HPDE6-E6E7 (cell line): ENCODE measurements around the gene SETBP1.

Source experiments
- DNase-seq: peaks from one replicate; pipeline ENCODE4 v3.0.0; 2011; ENCODE audit warnings: missing footprints; ENCODE audit errors: extremely low spot score

Gene SETBP1

GRCh38 chr18:44841752-44842587, 161.3 kb downstream of the SETBP1 start:
- DNase-seq, result no peak

- no peak for DNase-seq
Observed at GRCh38 chr18:44842588-44843412, 162.1 kb downstream of the SETBP1 start.

GRCh38 chr18:44844486-44844885, 163.8 kb downstream of the SETBP1 start:
- no peak for DNase-seq

- DNase-seq, result no peak
Observed at GRCh38 chr18:44846450-44846849, 165.8 kb downstream of the SETBP1 start.

- DNase-seq, result no peak
Observed at GRCh38 chr18:44848644-44849335, 168.1 kb downstream of the SETBP1 start.

GRCh38 chr18:44849361-44849760, 168.7 kb downstream of the SETBP1 start:
- DNase-seq, result no peak

GRCh38 chr18:44850001-44850400, 169.3 kb downstream of the SETBP1 start:
- DNase-seq, result no peak

GRCh38 chr18:44851856-44852621, 171.4 kb downstream of the SETBP1 start:
- DNase-seq, result no peak

- no peak for DNase-seq
Observed at GRCh38 chr18:44852818-44853217, 172.1 kb downstream of the SETBP1 start.

- no peak for DNase-seq
Observed at GRCh38 chr18:44853430-44853829, 172.7 kb downstream of the SETBP1 start.

- DNase-seq, result no peak
Observed at GRCh38 chr18:44855681-44856080, 175.0 kb downstream of the SETBP1 start.

- DNase-seq, result no peak
Observed at GRCh38 chr18:44856157-44856556, 175.5 kb downstream of the SETBP1 start.

- no peak for DNase-seq
Observed at GRCh38 chr18:44857081-44857480, 176.4 kb downstream of the SETBP1 start.

- no peak for DNase-seq
Observed at GRCh38 chr18:44857744-44858491, 177.2 kb downstream of the SETBP1 start.

- peak; percentile 28 for DNase-seq
Observed at GRCh38 chr18:44859263-44859662, 178.6 kb downstream of the SETBP1 start.

GRCh38 chr18:44859751-44860439, 179.2 kb downstream of the SETBP1 start:
- no peak for DNase-seq

GRCh38 chr18:44862112-44862511, 181.4 kb downstream of the SETBP1 start:
- DNase-seq, result no peak

- DNase-seq, result no peak
Observed at GRCh38 chr18:44866103-44866502, 185.4 kb downstream of the SETBP1 start.

- no peak for DNase-seq
Observed at GRCh38 chr18:44869533-44869932, 188.8 kb downstream of the SETBP1 start.
